ENCODE measurements around the gene DEGS1.

Gene DEGS1

DNA sequence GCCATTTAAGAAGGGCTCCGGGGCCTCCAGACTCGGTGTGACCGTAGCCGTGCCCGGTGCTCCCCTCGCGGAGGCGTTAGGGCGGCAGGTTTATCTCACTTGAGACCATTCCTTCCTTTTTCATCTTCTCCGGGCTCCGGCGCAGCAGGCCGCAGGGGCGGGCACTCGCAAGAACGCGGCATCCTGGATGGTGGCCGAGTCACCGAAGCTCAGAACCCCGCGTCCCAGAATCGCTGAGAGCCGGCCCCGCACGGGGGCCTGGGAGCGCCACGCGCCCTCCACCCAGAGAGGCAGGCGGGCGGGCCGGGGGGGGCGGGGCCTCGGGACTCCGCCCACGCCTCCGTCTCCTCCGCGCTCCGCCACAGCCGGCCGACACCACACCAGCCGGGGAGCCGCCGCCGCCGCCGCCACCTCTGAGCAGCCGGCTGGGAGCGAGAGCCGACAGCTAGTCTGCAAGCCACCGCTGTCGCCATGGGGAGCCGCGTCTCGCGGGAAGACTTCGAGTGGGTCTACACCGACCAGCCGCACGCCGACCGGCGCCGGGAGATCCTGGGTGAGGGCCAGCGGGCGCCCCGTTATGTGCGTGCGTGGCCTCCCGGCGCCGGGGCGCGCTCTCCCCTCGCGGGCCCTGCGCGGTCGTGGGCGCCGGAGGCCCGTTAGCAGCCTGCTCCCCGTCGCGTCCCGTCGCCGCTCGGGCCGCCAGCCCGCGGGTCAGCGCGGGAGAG, at the start of gene DEGS1 (continued):
- TF ChIP-seq ZNF148 (tag by site-specific recombination; IDR thresholded peaks at IDR 0.05; ENCODE audit: borderline replicate concordance) (no peak), ZEB2 (tag by site-specific recombination; IDR thresholded peaks at IDR 0.05) (peak; percentile 98; the same call in 1 of the 2 replicates)

GRCh38 chr1:224133741-224134299, 49.2 kb upstream of the DEGS1 start:
- H3K36me3 ChIP-seq (ENCODE audit: control insufficient read depth in 2 of 2, insufficient read depth in 1 of 2, low read length in 2 of 2): peaks cover 72 to 83% of the 10 kb centered on the region in 2 experiments
- CTCF ChIA-PET: interaction anchor here (0.6 to 2.3 kb wide), 3 partner anchors 16 to 135 kb away, joined by 3 to 8 read pairs (median 3); no protein-coding TSS in a partner anchor
- H3K27ac ChIP-seq (ENCODE audit: extremely low read depth, low read depth, low read length): no peak overlapping the region
- no peak overlapping the region for H3K4me3 ChIP-seq (ENCODE audit: low read depth, low read length)
- no peaks in the 10 kb centered on the region for H3K9me3 ChIP-seq (ENCODE audit: control insufficient read depth, insufficient read depth, low read depth, low read length)
- POLR2A ChIA-PET: interaction anchor here (0.6 kb wide), 1 partner anchor 60 kb away, joined by 6 read pairs; no protein-coding TSS in a partner anchor
- TF ChIP-seq ZBTB48 (tag by site-specific recombination; IDR thresholded peaks at IDR 0.05) (no peak), ZNF549 (tag by site-specific recombination; IDR thresholded peaks at IDR 0.05) (no peak), ZNF837 (tag by site-specific recombination; IDR thresholded peaks at IDR 0.05) (no peak), SP7 (tag by site-specific recombination; IDR thresholded peaks at IDR 0.05) (peak; percentile 51), PRDM6 (tag by site-specific recombination; IDR thresholded peaks at IDR 0.05) (peak; percentile 10; the same call in 1 of the 2 replicates), ZNF239 (tag by site-specific recombination; IDR thresholded peaks at IDR 0.05) (no peak), MYNN (tag by site-specific recombination; IDR thresholded peaks at IDR 0.05; ENCODE audit: borderline replicate concordance) (no peak)
- TF ChIP-seq, protein P1, sequence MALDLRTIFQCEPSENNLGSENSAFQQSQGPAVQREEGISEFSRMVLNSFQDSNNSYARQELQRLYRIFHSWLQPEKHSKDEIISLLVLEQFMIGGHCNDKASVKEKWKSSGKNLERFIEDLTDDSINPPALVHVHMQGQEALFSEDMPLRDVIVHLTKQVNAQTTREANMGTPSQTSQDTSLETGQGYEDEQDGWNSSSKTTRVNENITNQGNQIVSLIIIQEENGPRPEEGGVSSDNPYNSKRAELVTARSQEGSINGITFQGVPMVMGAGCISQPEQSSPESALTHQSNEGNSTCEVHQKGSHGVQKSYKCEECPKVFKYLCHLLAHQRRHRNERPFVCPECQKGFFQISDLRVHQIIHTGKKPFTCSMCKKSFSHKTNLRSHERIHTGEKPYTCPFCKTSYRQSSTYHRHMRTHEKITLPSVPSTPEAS (tag by site-specific recombination; IDR thresholded peaks at IDR 0.05): no peak
- no peaks in the 10 kb centered on the region for H3K4me1 ChIP-seq (ENCODE audit: control insufficient read depth, insufficient read depth, low read length)

DNA sequence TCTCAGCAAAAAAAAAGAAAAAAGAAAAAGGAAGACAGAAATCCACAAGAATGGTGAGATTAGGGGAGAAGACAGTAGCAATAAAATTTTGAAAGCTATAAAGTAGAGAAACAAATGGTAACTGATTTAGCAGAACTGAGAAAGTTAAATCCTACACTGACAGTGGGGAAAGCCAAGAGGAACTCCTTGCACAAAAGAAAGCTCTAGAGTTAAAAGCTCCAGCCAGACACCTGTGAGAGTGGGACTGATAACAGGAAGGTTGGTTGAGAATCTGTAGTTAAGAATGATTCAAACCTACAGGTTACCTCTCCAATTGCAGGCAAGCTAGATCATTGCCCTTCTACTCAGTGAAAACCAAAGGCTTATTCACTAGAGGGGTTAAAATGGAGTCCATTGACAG, 45.5 kb upstream of the DEGS1 start:
- no peaks in the 10 kb centered on the region for H3K4me1 ChIP-seq (ENCODE audit: control insufficient read depth, insufficient read depth, low read length)
- no peaks in the 10 kb centered on the region for H3K9me3 ChIP-seq (ENCODE audit: control insufficient read depth, insufficient read depth, low read depth, low read length)
- peaks cover 62 to 82% of the 10 kb centered on the region in 2 experiments for H3K36me3 ChIP-seq (ENCODE audit: control insufficient read depth in 2 of 2, insufficient read depth in 1 of 2, low read length in 2 of 2)
- H3K27ac ChIP-seq (ENCODE audit: extremely low read depth, low read depth, low read length): no peak overlapping the region
- no peak for TF ChIP-seq ZNF658 (tag by site-specific recombination; IDR thresholded peaks at IDR 0.05)
- TF ChIP-seq KLF10 (tag by site-specific recombination; IDR thresholded peaks at IDR 0.05): no peak
- no peak for TF ChIP-seq ZNF16 (tag by site-specific recombination; IDR thresholded peaks at IDR 0.05; ENCODE audit: low read depth)
- TF ChIP-seq PRDM1 (tag by site-specific recombination; IDR thresholded peaks at IDR 0.05): peak; percentile 63
- TF ChIP-seq SCRT2 (tag by site-specific recombination; IDR thresholded peaks at IDR 0.05): peak; percentile 11; the same call in 1 of the 2 replicates
- POLR2A ChIA-PET: interaction anchor here (1.0 kb wide), 1 partner anchor 361 kb away, joined by 3 read pairs; no protein-coding TSS in a partner anchor
- CTCF ChIA-PET: interaction anchor here (0.6 to 2.3 kb wide), 4 partner anchors 9 to 399 kb away, joined by 3 to 7 read pairs (median 3); no protein-coding TSS in a partner anchor
- no peak overlapping the region for H3K4me3 ChIP-seq (ENCODE audit: low read depth, low read length)

All from HEK293 (cell line).